ENCODE results near the gene ULK3.

DNA sequence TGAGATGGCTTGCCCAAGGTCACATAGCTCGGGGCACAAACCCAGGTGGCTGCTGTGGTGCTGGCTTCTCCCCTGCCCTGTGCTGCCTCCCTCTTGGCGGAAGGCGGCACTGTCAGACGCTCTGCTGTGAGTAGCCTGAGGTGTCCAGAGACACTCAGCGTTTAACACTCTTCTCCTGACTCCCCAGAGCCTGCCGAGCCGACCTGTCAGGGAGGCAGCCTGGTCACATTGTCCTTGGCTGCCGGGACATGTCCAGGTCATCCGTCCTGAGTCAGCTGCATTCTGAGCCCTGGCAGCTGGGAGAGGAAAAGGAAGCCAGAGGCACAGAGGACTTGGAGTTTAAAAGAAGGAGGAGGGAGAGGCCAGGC, 25.6 kb downstream of the ULK3 start:
- TF ChIP-seq POLR2A (IDR thresholded peaks at IDR 0.05; ENCODE audit: low read depth, low read length): no peak
- TF ChIP-seq, protein P1, sequence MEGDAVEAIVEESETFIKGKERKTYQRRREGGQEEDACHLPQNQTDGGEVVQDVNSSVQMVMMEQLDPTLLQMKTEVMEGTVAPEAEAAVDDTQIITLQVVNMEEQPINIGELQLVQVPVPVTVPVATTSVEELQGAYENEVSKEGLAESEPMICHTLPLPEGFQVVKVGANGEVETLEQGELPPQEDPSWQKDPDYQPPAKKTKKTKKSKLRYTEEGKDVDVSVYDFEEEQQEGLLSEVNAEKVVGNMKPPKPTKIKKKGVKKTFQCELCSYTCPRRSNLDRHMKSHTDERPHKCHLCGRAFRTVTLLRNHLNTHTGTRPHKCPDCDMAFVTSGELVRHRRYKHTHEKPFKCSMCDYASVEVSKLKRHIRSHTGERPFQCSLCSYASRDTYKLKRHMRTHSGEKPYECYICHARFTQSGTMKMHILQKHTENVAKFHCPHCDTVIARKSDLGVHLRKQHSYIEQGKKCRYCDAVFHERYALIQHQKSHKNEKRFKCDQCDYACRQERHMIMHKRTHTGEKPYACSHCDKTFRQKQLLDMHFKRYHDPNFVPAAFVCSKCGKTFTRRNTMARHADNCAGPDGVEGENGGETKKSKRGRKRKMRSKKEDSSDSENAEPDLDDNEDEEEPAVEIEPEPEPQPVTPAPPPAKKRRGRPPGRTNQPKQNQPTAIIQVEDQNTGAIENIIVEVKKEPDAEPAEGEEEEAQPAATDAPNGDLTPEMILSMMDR (conservative IDR thresholded peaks at IDR 0.05; ENCODE audit: low read depth, low read length): peak; percentile 27

Data from IMR-90 (cell line).